Neutrophil (primary cell): Measurements from ENCODE around the gene LDLRAD4.

ENCODE experiments used
- H3K27ac ChIP-seq: fragments of 200-600 bp; sonication (generic); 2 replicates; pipeline ENCODE4 v1.5.1; 2016; ENCODE audit warnings: mild to moderate bottlenecking, moderate library complexity
- H3K27me3 ChIP-seq: fragments of 200-600 bp; sonication (generic); 2 replicates; pipeline ENCODE4 v1.6.0; 2016; ENCODE audit warnings: mild to moderate bottlenecking
- H3K36me3 ChIP-seq: fragments of 200-600 bp; sonication (generic); 2 replicates; pipeline ENCODE4 v1.5.1; 2017
- H3K4me1 ChIP-seq, 2 experiments: fragments of 200-600 bp in 1 of 2; sonication (generic) in 1 of 2; 1 replicate in 1 of 2; 2 replicates in 1 of 2; pipeline versions ENCODE4 v1.5.1 to v1.6.1; 2013 to 2016; ENCODE audit warnings: low read depth in 1 of 2, low read length in 1 of 2, mild to moderate bottlenecking in 1 of 2, moderate library complexity in 1 of 2; ENCODE audit not compliant: control insufficient read depth in 1 of 2, insufficient read depth in 1 of 2
- H3K4me3 ChIP-seq, 2 experiments: fragments of 200-600 bp in 1 of 2; sonication (generic) in 1 of 2; 1 replicate in 1 of 2; 2 replicates in 1 of 2; pipeline ENCODE4 v1.5.1; 2013 to 2016; ENCODE audit warnings: low read depth in 1 of 2, low read length in 1 of 2, mild to moderate bottlenecking in 1 of 2, moderate library complexity in 1 of 2
- H3K9me3 ChIP-seq: fragments of 200-600 bp; sonication (generic); 2 replicates; pipeline ENCODE4 v1.5.1; 2016
- CTCF ChIP-seq: fragments of 200-600 bp; sonication (generic); IDR thresholded peaks from 2 replicates; pipeline ENCODE4 v1.5.1; 2016; ENCODE audit warnings: antibody characterized with exemption

Gene LDLRAD4

DNA sequence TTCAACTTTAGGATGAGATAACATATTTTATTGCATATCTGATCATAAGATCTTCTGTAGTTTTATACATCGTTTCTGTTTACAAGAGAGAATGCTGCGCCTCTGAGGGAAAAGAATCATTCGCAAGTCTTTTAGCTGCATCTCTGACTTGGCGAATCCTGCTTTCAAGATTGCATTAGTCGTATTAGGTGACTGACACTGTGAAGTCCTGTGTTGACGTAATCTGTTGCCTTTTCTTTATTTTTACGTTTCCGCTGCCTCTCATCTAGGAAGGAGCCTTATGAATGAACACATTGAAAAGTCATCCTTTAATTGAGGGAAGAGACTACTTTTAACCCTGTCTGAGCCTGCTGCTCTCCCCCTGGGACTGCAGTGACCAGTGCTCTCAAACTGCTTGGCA is 101.5 kb downstream of the LDLRAD4 start:
- Histone ChIP-seq H3K27me3 (no peaks in the 10 kb centered on the region), H3K4me3 (no peak overlapping the region), H3K4me1 (no peaks in the 10 kb centered on the region), H3K36me3 (no peaks in the 10 kb centered on the region), H3K27ac (no peak overlapping the region), H3K9me3 (no peaks in the 10 kb centered on the region)
- TF ChIP-seq CTCF = no peak

DNA sequence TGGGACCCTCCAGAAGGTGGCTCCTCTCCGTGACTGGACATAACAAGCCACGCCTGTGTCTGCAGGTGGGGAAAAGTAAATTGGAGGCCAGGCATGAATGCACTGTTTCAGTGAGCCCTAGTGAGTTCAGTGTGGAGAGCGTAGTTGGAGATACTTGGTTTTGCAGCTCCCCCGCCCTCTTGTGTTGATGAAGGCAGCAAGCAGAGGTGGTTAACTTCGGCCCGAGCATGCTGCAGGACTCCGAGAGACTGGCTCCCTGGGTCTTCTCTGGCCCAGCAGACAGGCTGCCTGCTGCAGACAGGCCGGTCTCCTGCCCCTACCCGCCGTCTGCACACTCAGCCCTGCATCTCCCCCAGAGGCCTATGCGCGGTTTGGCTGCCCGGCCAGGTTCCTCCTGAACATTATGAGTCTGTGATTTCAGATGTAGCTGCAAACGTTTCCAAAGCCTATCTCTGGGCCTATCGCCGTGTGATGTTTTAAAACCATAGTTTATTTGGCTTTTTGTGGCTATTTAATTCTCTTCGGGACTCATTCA is 102.4 kb downstream of the LDLRAD4 start:
- H3K4me3 ChIP-seq = no peak overlapping the region

GRCh38 chr18:13321923-13322322 is 103.4 kb downstream of the LDLRAD4 start:
- no peaks in the 10 kb centered on the region for H3K27me3 ChIP-seq
- no peak overlapping the region for H3K27ac ChIP-seq
- H3K4me1 ChIP-seq = no peaks in the 10 kb centered on the region
- no peak for TF ChIP-seq CTCF
- H3K4me3 ChIP-seq = no peak overlapping the region
- no peaks in the 10 kb centered on the region for H3K36me3 ChIP-seq
- no peaks in the 10 kb centered on the region for H3K9me3 ChIP-seq

More for the DNA sequence above, 102.4 kb downstream of the LDLRAD4 start:
- H3K36me3 ChIP-seq = no peaks in the 10 kb centered on the region
- no peaks in the 10 kb centered on the region for H3K9me3 ChIP-seq
- H3K27ac ChIP-seq = no peak overlapping the region
- H3K27me3 ChIP-seq = no peaks in the 10 kb centered on the region
- H3K4me1 ChIP-seq = no peaks in the 10 kb centered on the region
- TF ChIP-seq CTCF = no peak

- no peak for TF ChIP-seq CTCF
- Histone ChIP-seq H3K4me1 (no peaks in the 10 kb centered on the region), H3K4me3 (no peak overlapping the region), H3K27me3 (no peaks in the 10 kb centered on the region), H3K9me3 (no peaks in the 10 kb centered on the region), H3K36me3 (no peaks in the 10 kb centered on the region), H3K27ac (no peak overlapping the region)
These were observed 104.6 kb downstream of the LDLRAD4 start for GRCh38 chr18:13323186-13323585.

GRCh38 chr18:13324880-13325279 is 106.3 kb downstream of the LDLRAD4 start:
- Histone ChIP-seq H3K4me3 (no peak overlapping the region), H3K27ac (no peak overlapping the region), H3K9me3 (no peaks in the 10 kb centered on the region), H3K27me3 (no peaks in the 10 kb centered on the region), H3K36me3 (no peaks in the 10 kb centered on the region), H3K4me1 (no peaks in the 10 kb centered on the region)
- no peak for TF ChIP-seq CTCF

DNA sequence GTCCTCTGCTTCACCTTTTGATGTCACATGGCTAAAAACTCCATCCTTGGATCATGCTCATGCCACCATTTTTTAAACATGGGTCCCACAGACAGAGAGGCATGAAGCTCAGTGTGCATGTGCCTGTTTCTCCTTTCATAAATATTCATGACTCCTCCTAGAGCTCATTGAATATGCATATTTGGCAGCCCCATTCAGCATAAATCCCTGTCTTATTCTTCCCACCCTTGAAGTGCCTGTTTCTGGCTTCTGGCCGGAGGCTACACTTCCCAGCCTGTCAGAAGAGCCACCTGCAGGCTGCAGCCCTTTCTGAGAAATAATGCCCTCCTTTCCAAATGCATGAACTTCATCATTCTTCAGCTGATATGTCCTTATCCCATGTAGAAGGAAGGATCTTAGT is 109.7 kb downstream of the LDLRAD4 start:
- Histone ChIP-seq H3K9me3 (no peaks in the 10 kb centered on the region), H3K4me3 (no peak overlapping the region), H3K36me3 (no peaks in the 10 kb centered on the region), H3K4me1 (no peaks in the 10 kb centered on the region), H3K27ac (no peak overlapping the region), H3K27me3 (no peaks in the 10 kb centered on the region)
- TF ChIP-seq CTCF = no peak
